HG02840 (cell line): ENCODE results near the gene TANGO6.

Experiments
- ATAC-seq: cut with Tn5 transposase; IDR thresholded peaks from one replicate; pipeline ENCODE4 v1.9.1; 2021; ENCODE audit warnings: mild to moderate bottlenecking, moderate library complexity, moderate number of reproducible peaks; ENCODE audit not compliant: unreplicated experiment, low FRiP score

Gene TANGO6

GRCh38 chr16:68902969-68903345 lies 59.6 kb downstream of the TANGO6 start:
- no peak for ATAC-seq

- ATAC-seq = no peak
Measured at GRCh38 chr16:68907297-68907696, 64.0 kb downstream of the TANGO6 start.

- no peak for ATAC-seq
Measured at GRCh38 chr16:68907781-68908181, 64.5 kb downstream of the TANGO6 start.

GRCh38 chr16:68909099-68909733 lies 65.9 kb downstream of the TANGO6 start:
- ATAC-seq = no peak

GRCh38 chr16:68910051-68910450 lies 66.7 kb downstream of the TANGO6 start:
- no peak for ATAC-seq

- no peak for ATAC-seq
Measured at GRCh38 chr16:68915589-68915988, 72.3 kb downstream of the TANGO6 start.

GRCh38 chr16:68917541-68917940 lies 74.2 kb downstream of the TANGO6 start:
- no peak for ATAC-seq

- ATAC-seq = no peak
Measured at GRCh38 chr16:68920349-68920748, 77.0 kb downstream of the TANGO6 start.

GRCh38 chr16:68921637-68922036 lies 78.3 kb downstream of the TANGO6 start:
- no peak for ATAC-seq

GRCh38 chr16:68923116-68923515 lies 79.8 kb downstream of the TANGO6 start:
- ATAC-seq = no peak

GRCh38 chr16:68927018-68927417 lies 83.7 kb downstream of the TANGO6 start:
- ATAC-seq = no peak

GRCh38 chr16:68931196-68931595 lies 87.9 kb downstream of the TANGO6 start:
- no peak for ATAC-seq

- no peak for ATAC-seq
Measured at GRCh38 chr16:68934402-68934801, 91.1 kb downstream of the TANGO6 start.

- ATAC-seq = no peak
Measured at GRCh38 chr16:68935008-68935407, 91.7 kb downstream of the TANGO6 start.

GRCh38 chr16:68936736-68937631 lies 93.7 kb downstream of the TANGO6 start:
- ATAC-seq = no peak

GRCh38 chr16:68939692-68940320 lies 96.5 kb downstream of the TANGO6 start:
- ATAC-seq = no peak

GRCh38 chr16:68940816-68941215 lies 97.5 kb downstream of the TANGO6 start:
- ATAC-seq = no peak

- no peak for ATAC-seq
Measured at GRCh38 chr16:68943961-68944360, 100.6 kb downstream of the TANGO6 start.

- no peak for ATAC-seq
Measured at GRCh38 chr16:68948230-68948910, 105.0 kb downstream of the TANGO6 start.

- no peak for ATAC-seq
Measured at GRCh38 chr16:68951991-68952877, 108.9 kb downstream of the TANGO6 start.
